CD8-positive, alpha-beta memory T cell (primary cell): ENCODE results near the gene LRCH1. TPM values are rescaled to one million over a fixed set of nuclear protein-coding genes. Genes with fewer than 3 reads are reported as not detected.

Experiments
- CTCF ChIA-PET: fragments of 350-600 bp; sonication (Branson Sonifier 250); formaldehyde crosslinking; loops from one replicate; lab custom pipeline; 2021; ENCODE audit warnings: antibody characterized with exemption; lab: Charles Lee
- POLR2A ChIA-PET: fragments of 350-600 bp; sonication (Branson Sonifier 250); formaldehyde crosslinking; loops from one replicate; lab custom pipeline; 2021; ENCODE audit warnings: antibody characterized with exemption; lab: Charles Lee
- DNase-seq, 5 donors: peaks; one replicate each; pipeline versions ENCODE4 v3.0.0 to v3.0.0-alpha.2; 2020 to 2022; ENCODE audit warnings: mixed read lengths in 1 of 5
- H3K27ac ChIP-seq: one replicate; pipeline ENCODE4 v1.7.0; 2013; ENCODE audit warnings: low read depth, mild to moderate bottlenecking, low read length, moderate library complexity
- H3K27me3 ChIP-seq: 2 replicates; pipeline ENCODE4 v1.7.0; 2013; ENCODE audit warnings: low read length, mild to moderate bottlenecking; ENCODE audit not compliant: insufficient read depth, poor library complexity, severe bottlenecking
- H3K36me3 ChIP-seq: 2 replicates; pipeline ENCODE4 v1.7.0; 2013; ENCODE audit warnings: mild to moderate bottlenecking, low read length, moderate library complexity; ENCODE audit not compliant: insufficient read depth
- H3K4me1 ChIP-seq: 2 replicates; pipeline ENCODE4 v1.7.0; 2013; ENCODE audit warnings: mild to moderate bottlenecking, low read length, moderate library complexity; ENCODE audit not compliant: insufficient read depth
- H3K4me3 ChIP-seq: 2 replicates; pipeline ENCODE4 v1.7.0; 2013; ENCODE audit warnings: mild to moderate bottlenecking, low read length
- H3K9me3 ChIP-seq: 2 replicates; pipeline ENCODE4 v1.7.0; 2013; ENCODE audit warnings: mild to moderate bottlenecking, low read length
- H3K27ac Mint-ChIP-seq, 8 donors: one replicate each; pipeline ENCODE4 v1.8.0; 2020 to 2021; ENCODE audit warnings: mixed read lengths in 8 of 8, mild to moderate bottlenecking in 6 of 8, inconsistent platforms in 3 of 8, moderate library complexity in 3 of 8
- H3K27me3 Mint-ChIP-seq, 2 donors: one replicate each; pipeline ENCODE4 v1.8.0; 2020 to 2021; ENCODE audit warnings: mixed read lengths in 2 of 2, mild to moderate bottlenecking in 1 of 2, moderate library complexity in 1 of 2
- H3K36me3 Mint-ChIP-seq, 3 donors: one replicate each; pipeline ENCODE4 v1.8.0; 2020 to 2021; ENCODE audit warnings: mixed read lengths in 3 of 3, inconsistent platforms in 1 of 3, mild to moderate bottlenecking in 1 of 3
- H3K4me1 Mint-ChIP-seq, 3 donors: one replicate each; pipeline ENCODE4 v1.8.0; 2020 to 2021; ENCODE audit warnings: mixed read lengths in 3 of 3, inconsistent platforms in 1 of 3, mild to moderate bottlenecking in 1 of 3
- H3K4me3 Mint-ChIP-seq, 7 donors: one replicate each; pipeline ENCODE4 v1.8.0; 2020 to 2021; ENCODE audit warnings: mixed read lengths in 7 of 7, mild to moderate bottlenecking in 6 of 7, moderate library complexity in 4 of 7, inconsistent platforms in 2 of 7
- H3K9me3 Mint-ChIP-seq, 5 donors: one replicate each; pipeline ENCODE4 v1.8.0; 2020 to 2022; ENCODE audit warnings: mixed read lengths in 5 of 5, mild to moderate bottlenecking in 3 of 5, moderate library complexity in 2 of 5, inconsistent platforms in 1 of 5
- polyA plus RNA-seq: library from polyadenylated mRNA; unstranded; fragments of 300-500 nt; fragmentation: Illumina TruSeq; gene quantifications from one replicate; pipeline ENCODE4 v1.2.3, GENCODE V29; 2021
- total RNA-seq, 2 experiments: library from RNA; stranded (reverse); gene quantifications; one replicate each; pipeline ENCODE4 v1.2.3, GENCODE V29; 2021

LRCH1 gene
- total and polyA plus RNA-seq, 3 experiments from 2014 or later = 4.9 to 17.8 (median 16.7) TPM

DNA sequence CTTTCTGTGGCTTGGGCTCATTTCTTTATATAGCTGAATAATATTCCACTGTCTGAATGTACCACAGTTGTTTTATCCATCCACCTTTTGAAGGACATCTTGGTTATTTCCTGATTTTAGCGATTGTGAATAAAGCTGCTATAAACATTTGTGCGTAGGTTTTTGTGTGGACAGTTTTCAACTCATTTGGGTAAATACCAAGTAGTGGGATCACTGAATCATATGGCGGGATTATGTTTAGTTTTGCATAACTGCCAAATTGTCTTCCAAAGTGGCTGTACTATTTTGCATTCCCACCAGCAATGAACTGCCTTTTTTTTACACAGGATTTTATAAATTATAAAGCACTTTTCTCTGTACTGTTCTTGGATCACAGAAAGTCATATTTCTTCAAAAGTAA is 13.7 kb upstream of the LRCH1 start:
- Mint-ChIP-seq H3K27me3 (peaks cover 0 to 7% of the 10 kb centered on the region in 2 donors), H3K4me3 (no peak overlapping the region), H3K27ac (no peak overlapping the region), H3K36me3 (no peaks in the 10 kb centered on the region), H3K9me3 (no peaks in the 10 kb centered on the region), H3K4me1 (peaks cover 5 to 7% (median 5%) of the 10 kb centered on the region in 3 donors)
- Histone ChIP-seq H3K4me1 (no peaks in the 10 kb centered on the region), H3K9me3 (no peaks in the 10 kb centered on the region), H3K27ac (no peak overlapping the region), H3K4me3 (no peak overlapping the region), H3K27me3 (no peaks in the 10 kb centered on the region), H3K36me3 (no peaks in the 10 kb centered on the region)
- no peak for DNase-seq
- CTCF ChIA-PET = no interaction called here
- POLR2A ChIA-PET = no interaction called here

GRCh38 chr13:46541210-46541609 is 11.8 kb upstream of the LRCH1 start:
- Mint-ChIP-seq H3K36me3 (no peaks in the 10 kb centered on the region), H3K4me1 (peaks cover 5 to 7% (median 5%) of the 10 kb centered on the region in 3 donors), H3K27me3 (peaks cover 0 to 8% of the 10 kb centered on the region in 2 donors), H3K9me3 (no peaks in the 10 kb centered on the region), H3K4me3 (no peak overlapping the region), H3K27ac (peak overlapping the region in 1 of 8 donors; percentile 66)
- H3K27me3 ChIP-seq = no peaks in the 10 kb centered on the region
- H3K27ac ChIP-seq = no peak overlapping the region
- H3K36me3 ChIP-seq = no peaks in the 10 kb centered on the region
- H3K4me3 ChIP-seq = no peak overlapping the region
- H3K4me1 ChIP-seq = no peaks in the 10 kb centered on the region
- ChIA-PET CTCF (interaction anchor here (1.5 to 1.9 kb wide), 2 partner anchors 10 to 178 kb away, joined by 3 to 8 read pairs; no protein-coding TSS in a partner anchor), POLR2A (interaction anchor here (0.9 kb wide), 1 partner anchor 11 kb away, joined by 3 read pairs; no protein-coding TSS in a partner anchor)
- H3K9me3 ChIP-seq = no peaks in the 10 kb centered on the region
- no peak for DNase-seq

GRCh38 chr13:46542833-46543232 is 10.1 kb upstream of the LRCH1 start:
- POLR2A ChIA-PET = no interaction called here
- CTCF ChIA-PET = interaction anchor here (1.9 kb wide), 1 partner anchor 9 kb away, joined by 8 read pairs; no protein-coding TSS in a partner anchor
- Mint-ChIP-seq H3K27me3 (peaks cover 0 to 6% of the 10 kb centered on the region in 2 donors), H3K4me3 (no peak overlapping the region), H3K4me1 (peaks cover 5 to 7% (median 5%) of the 10 kb centered on the region in 3 donors), H3K9me3 (no peaks in the 10 kb centered on the region), H3K27ac (peak overlapping the region in 1 of 8 donors; percentile 39), H3K36me3 (no peaks in the 10 kb centered on the region)
- H3K27me3 ChIP-seq = no peaks in the 10 kb centered on the region
- no peaks in the 10 kb centered on the region for H3K4me1 ChIP-seq
- H3K36me3 ChIP-seq = no peaks in the 10 kb centered on the region
- H3K9me3 ChIP-seq = no peaks in the 10 kb centered on the region
- H3K27ac ChIP-seq = no peak overlapping the region
- DNase-seq = peak in 1 of 5 donors; percentile 1
- H3K4me3 ChIP-seq = no peak overlapping the region

DNA sequence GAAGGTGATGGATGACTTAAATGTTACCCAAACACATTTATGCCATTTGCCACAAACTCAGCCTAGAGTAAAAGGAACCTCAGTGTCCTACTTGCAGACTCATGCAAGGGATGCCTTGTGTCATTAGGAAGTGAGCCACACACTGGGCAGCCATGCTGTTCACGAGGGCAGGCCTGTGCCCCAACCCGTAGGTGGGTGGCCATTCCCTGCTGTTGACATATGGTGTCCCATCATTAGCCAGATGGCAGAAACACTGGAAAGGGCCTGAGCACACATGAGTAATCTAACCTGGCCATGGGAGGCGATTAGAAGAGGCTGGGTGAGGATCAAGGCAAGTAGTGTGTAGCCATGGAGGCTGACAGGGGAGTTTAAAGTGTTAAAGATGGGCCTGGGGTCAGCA is 9.7 kb upstream of the LRCH1 start:
- H3K4me3 Mint-ChIP-seq = no peak overlapping the region
- DNase-seq = no peak
- H3K27ac Mint-ChIP-seq = no peak overlapping the region
- Histone ChIP-seq H3K4me1 (no peaks in the 10 kb centered on the region), H3K4me3 (no peak overlapping the region), H3K27ac (no peak overlapping the region), H3K36me3 (no peaks in the 10 kb centered on the region), H3K9me3 (no peaks in the 10 kb centered on the region), H3K27me3 (no peaks in the 10 kb centered on the region)
- ChIA-PET POLR2A (no interaction called here), CTCF (interaction anchor here (1.9 kb wide), 1 partner anchor 8 kb away, joined by 8 read pairs; no protein-coding TSS in a partner anchor)
- no peaks in the 10 kb centered on the region for H3K9me3 Mint-ChIP-seq
- H3K36me3 Mint-ChIP-seq = no peaks in the 10 kb centered on the region
- peaks cover 0 to 7% of the 10 kb centered on the region in 2 donors for H3K27me3 Mint-ChIP-seq
- H3K4me1 Mint-ChIP-seq = peaks cover 5 to 7% (median 5%) of the 10 kb centered on the region in 3 donors

DNA sequence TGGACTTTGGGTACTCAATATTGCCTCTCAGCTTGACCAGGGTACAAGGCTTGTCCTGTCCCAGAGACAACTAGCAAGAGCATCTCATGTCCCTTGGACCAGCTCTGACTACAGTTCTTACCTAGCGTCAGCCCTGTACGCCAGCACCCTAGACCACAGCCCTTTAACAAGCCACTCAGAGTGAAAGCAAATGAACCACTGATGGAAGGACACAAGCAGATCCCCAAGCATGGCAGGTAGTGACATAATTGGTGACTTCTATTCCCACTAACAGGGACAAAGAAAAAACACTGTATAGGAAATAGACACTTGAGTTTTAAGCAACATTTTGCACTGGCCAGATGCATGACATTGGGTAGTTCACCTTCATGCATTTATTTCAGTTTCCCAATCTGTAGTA is 8.8 kb upstream of the LRCH1 start:
- no peaks in the 10 kb centered on the region for H3K36me3 Mint-ChIP-seq
- Histone ChIP-seq H3K27ac (no peak overlapping the region), H3K9me3 (no peaks in the 10 kb centered on the region), H3K4me1 (no peaks in the 10 kb centered on the region), H3K4me3 (no peak overlapping the region), H3K36me3 (no peaks in the 10 kb centered on the region), H3K27me3 (no peaks in the 10 kb centered on the region)
- CTCF ChIA-PET = no interaction called here
- H3K27me3 Mint-ChIP-seq = peaks cover 6 to 11% of the 10 kb centered on the region in 2 donors
- POLR2A ChIA-PET = no interaction called here
- H3K27ac Mint-ChIP-seq = peak overlapping the region in 1 of 8 donors; percentile 87
- no peak for DNase-seq
- H3K4me3 Mint-ChIP-seq = no peak overlapping the region
- peaks cover 5 to 7% (median 5%) of the 10 kb centered on the region in 3 donors for H3K4me1 Mint-ChIP-seq
- H3K9me3 Mint-ChIP-seq = no peaks in the 10 kb centered on the region

- Mint-ChIP-seq H3K27ac (no peak overlapping the region), H3K27me3 (peaks cover 8 to 11% of the 10 kb centered on the region in 2 donors), H3K4me1 (peaks cover 5 to 7% (median 5%) of the 10 kb centered on the region in 3 donors), H3K36me3 (no peaks in the 10 kb centered on the region), H3K9me3 (no peaks in the 10 kb centered on the region), H3K4me3 (peak overlapping the region in 1 of 7 donors; percentile 32)
- no peaks in the 10 kb centered on the region for H3K27me3 ChIP-seq
- no peak overlapping the region for H3K27ac ChIP-seq
- CTCF ChIA-PET = no interaction called here
- DNase-seq = no peak
- POLR2A ChIA-PET = no interaction called here
- H3K4me1 ChIP-seq = no peaks in the 10 kb centered on the region
- H3K9me3 ChIP-seq = no peaks in the 10 kb centered on the region
- H3K36me3 ChIP-seq = no peaks in the 10 kb centered on the region
- H3K4me3 ChIP-seq = no peak overlapping the region
Observed at GRCh38 chr13:46544811-46545210, 8.2 kb upstream of the LRCH1 start.

GRCh38 chr13:46546084-46546768 is 6.7 kb upstream of the LRCH1 start:
- H3K4me1 ChIP-seq = peaks cover 1% of the 10 kb centered on the region
- no peaks in the 10 kb centered on the region for H3K9me3 Mint-ChIP-seq
- H3K4me3 ChIP-seq = no peak overlapping the region
- no peaks in the 10 kb centered on the region for H3K36me3 ChIP-seq
- no peak overlapping the region for H3K27ac Mint-ChIP-seq
- no peak overlapping the region for H3K4me3 Mint-ChIP-seq
- peaks cover 6 to 8% (median 7%) of the 10 kb centered on the region in 3 donors for H3K4me1 Mint-ChIP-seq
- no peaks in the 10 kb centered on the region for H3K27me3 ChIP-seq
- ChIA-PET POLR2A (no interaction called here), CTCF (no interaction called here)
- no peak for DNase-seq
- no peaks in the 10 kb centered on the region for H3K36me3 Mint-ChIP-seq
- H3K27ac ChIP-seq = no peak overlapping the region
- H3K27me3 Mint-ChIP-seq = peaks cover 8% of the 10 kb centered on the region in 2 donors
- no peaks in the 10 kb centered on the region for H3K9me3 ChIP-seq

GRCh38 chr13:46550822-46551221 is 2.1 kb upstream of the LRCH1 start:
- H3K36me3 Mint-ChIP-seq = peaks cover 0 to 12% (median 0%) of the 10 kb centered on the region in 3 donors
- no peaks in the 10 kb centered on the region for H3K9me3 ChIP-seq
- DNase-seq = no peak
- H3K4me1 Mint-ChIP-seq = peaks cover 31 to 34% (median 34%) of the 10 kb centered on the region in 3 donors
- H3K4me3 ChIP-seq = no peak overlapping the region
- H3K27me3 ChIP-seq = no peaks in the 10 kb centered on the region
- H3K9me3 Mint-ChIP-seq = no peaks in the 10 kb centered on the region
- ChIA-PET POLR2A (no interaction called here), CTCF (interaction anchor here (0.7 to 3.1 kb wide), 20 partner anchors 9 to 186 kb away, joined by 3 to 27 read pairs (median 4); no protein-coding TSS in a partner anchor)
- peak overlapping the region in 1 of 8 donors; percentile 94 for H3K27ac Mint-ChIP-seq
- peaks cover 5 to 8% of the 10 kb centered on the region in 2 donors for H3K27me3 Mint-ChIP-seq
- H3K4me3 Mint-ChIP-seq = peak overlapping the region in 1 of 7 donors; percentile 95
- H3K27ac ChIP-seq = no peak overlapping the region
- peaks cover 31% of the 10 kb centered on the region for H3K4me1 ChIP-seq
- no peaks in the 10 kb centered on the region for H3K36me3 ChIP-seq
